Vagina (tissue), 2 donors: ENCODE data around the gene DTHD1.

Experiments
- CTCF ChIP-seq, 3 experiments: fragments of 450-650 bp in 2 of 3; fragments of 200-600 bp in 1 of 3; sonication (generic) in 1 of 3; IDR thresholded peaks; one replicate each; pipeline ENCODE4 v1.5.1; 2017 to 2019; ENCODE audit warnings: antibody characterized with exemption in 3 of 3, mild to moderate bottlenecking in 2 of 3, moderate library complexity in 2 of 3
- POLR2A ChIP-seq, 2 donors: fragments of 450-650 bp; IDR thresholded peaks; one replicate each; pipeline ENCODE4 v1.6.1; 2017; ENCODE audit warnings: antibody characterized with exemption in 2 of 2, mild to moderate bottlenecking in 2 of 2, moderate library complexity in 2 of 2
- POLR2AphosphoS5 ChIP-seq, 2 donors: sonication (generic); formaldehyde crosslinking; IDR thresholded peaks; one replicate each; pipeline ENCODE4 v1.9.0; 2017; ENCODE audit warnings: antibody characterized with exemption in 2 of 2, mild to moderate bottlenecking in 2 of 2, low read depth in 1 of 2; ENCODE audit not compliant: insufficient read depth in 1 of 2

- TF ChIP-seq CTCF (IDR thresholded peaks at IDR 0.05) (no peak), POLR2A (IDR thresholded peaks at IDR 0.05) (no peak), POLR2AphosphoS5 (IDR thresholded peaks at IDR 0.05; ENCODE audit: insufficient read depth in 1 of 2, low read depth in 1 of 2) (no peak)
Observed at GRCh38 chr4:36281384-36282106, at the start of gene DTHD1.
